ENCODE data around the gene SVIL.
"Not testable (repeated sequence)": the region's sequence is repeated elsewhere in the genome, so short reads cannot be mapped to it uniquely, and the experiment has no call there.

Gene SVIL

GRCh38 chr10:29491918-29492317 is 142.9 kb downstream of the SVIL start:
- ChIA-PET CTCF (interaction anchor here (0.6 kb wide), 1 partner anchor 26 kb away, joined by 4 read pairs; no protein-coding TSS in a partner anchor), POLR2A (ENCODE audit: low non-redundant PET) (no interaction called here)
- TF ChIP-seq, protein P1, sequence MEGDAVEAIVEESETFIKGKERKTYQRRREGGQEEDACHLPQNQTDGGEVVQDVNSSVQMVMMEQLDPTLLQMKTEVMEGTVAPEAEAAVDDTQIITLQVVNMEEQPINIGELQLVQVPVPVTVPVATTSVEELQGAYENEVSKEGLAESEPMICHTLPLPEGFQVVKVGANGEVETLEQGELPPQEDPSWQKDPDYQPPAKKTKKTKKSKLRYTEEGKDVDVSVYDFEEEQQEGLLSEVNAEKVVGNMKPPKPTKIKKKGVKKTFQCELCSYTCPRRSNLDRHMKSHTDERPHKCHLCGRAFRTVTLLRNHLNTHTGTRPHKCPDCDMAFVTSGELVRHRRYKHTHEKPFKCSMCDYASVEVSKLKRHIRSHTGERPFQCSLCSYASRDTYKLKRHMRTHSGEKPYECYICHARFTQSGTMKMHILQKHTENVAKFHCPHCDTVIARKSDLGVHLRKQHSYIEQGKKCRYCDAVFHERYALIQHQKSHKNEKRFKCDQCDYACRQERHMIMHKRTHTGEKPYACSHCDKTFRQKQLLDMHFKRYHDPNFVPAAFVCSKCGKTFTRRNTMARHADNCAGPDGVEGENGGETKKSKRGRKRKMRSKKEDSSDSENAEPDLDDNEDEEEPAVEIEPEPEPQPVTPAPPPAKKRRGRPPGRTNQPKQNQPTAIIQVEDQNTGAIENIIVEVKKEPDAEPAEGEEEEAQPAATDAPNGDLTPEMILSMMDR (conservative IDR thresholded peaks at IDR 0.05; ENCODE audit: low read depth), result no peak

GRCh38 chr10:29490781-29491280 is 143.9 kb downstream of the SVIL start:
- POLR2A ChIA-PET (ENCODE audit: low non-redundant PET); H3K27ac ChIP-seq; CTCF ChIA-PET; DNase-seq (ENCODE audit: low spot score): not testable (repeated sequence)

More at GRCh38 chr10:29491918-29492317, 142.9 kb downstream of the SVIL start:
- DNase-seq (ENCODE audit: low spot score), result no peak
- no peak overlapping the region for H3K27ac ChIP-seq

DNA sequence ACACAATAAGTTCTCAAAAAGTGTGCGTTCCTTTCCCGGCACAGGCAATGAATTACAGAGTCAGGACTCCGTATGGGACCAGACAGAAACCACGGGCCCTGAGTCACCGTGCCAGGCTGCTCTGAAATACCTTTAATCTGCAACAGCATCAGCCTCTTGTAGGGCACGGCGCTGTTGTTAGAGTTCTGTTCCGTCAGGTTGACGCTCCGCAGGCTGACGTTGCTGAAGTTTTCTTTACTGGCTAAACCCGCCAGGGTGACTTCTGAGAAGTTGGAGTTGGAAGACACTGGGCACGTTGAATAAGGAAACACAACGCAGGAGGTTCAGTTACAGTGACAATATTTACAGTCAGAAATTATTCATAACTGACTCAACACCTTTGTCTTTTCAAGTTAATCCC is 146.3 kb downstream of the SVIL start:
- CTCF ChIA-PET; POLR2A ChIA-PET (ENCODE audit: low non-redundant PET); H3K27ac ChIP-seq; DNase-seq (ENCODE audit: low spot score): not testable (repeated sequence)

DNA sequence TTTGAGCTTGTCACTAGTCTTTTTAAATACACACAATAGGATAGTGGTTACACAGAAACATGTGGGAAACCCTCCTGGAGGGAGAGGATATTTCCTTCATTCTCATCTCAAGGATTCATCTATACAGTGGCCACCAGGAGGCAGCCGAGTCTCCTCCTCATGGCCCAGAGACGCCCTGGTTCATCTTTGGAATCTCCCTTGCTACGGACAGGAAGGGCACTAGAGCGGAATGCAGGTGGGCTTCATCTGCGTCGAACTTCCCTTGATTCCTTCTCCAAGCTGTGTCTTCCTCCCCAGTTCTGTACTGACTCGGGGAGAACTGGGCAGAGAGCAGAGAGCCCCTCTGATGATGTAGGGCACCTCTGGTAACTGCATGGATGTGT is 146.9 kb downstream of the SVIL start:
- DNase-seq (ENCODE audit: low spot score); H3K27ac ChIP-seq; CTCF ChIA-PET; POLR2A ChIA-PET (ENCODE audit: low non-redundant PET): not testable (repeated sequence)

DNA sequence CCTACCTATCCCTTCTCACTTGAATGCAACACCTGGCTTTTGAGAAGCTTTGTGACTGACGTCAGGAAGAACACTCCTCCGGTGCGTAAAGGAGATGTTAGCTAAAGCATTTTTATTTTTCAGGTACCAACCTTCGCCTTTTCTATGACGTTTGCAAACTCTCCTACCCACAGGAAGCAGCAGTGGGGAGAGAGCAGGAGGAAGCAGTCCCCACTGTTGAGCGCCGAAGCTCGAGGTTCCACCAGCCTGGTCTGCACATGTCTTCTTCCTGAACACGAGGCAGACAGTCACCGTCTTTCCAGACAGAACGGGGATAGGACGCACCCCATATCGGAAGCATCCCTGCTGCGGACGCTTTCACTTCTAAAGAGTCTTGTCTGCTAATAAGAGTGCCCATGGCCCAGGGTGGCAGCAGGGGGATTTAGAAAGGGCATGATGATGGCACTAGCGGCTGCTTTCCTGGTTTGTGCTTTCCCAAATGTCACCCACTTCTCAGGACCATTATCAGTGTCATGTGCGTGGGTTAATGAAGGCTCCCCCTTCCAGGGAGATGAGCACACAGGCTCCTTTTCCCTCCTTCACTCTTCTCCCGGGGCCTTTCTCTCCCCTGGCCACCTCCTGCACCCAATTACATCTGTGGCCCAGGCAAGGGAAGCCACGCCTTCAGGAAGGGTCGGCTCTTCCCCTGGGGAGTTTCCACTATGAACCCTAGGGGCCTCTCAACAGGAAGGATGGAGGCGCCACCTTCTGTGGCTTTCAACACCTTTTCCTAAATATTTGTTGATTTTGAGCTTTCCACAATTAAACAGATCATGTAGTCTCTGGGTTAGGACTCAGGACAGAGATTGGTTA is 147.5 kb downstream of the SVIL start:
- CTCF ChIA-PET, result interaction anchor here (1.1 kb wide), 1 partner anchor 9 kb away, joined by 3 read pairs; no protein-coding TSS in a partner anchor
- DNase-seq (ENCODE audit: low spot score); H3K27ac ChIP-seq; POLR2A ChIA-PET (ENCODE audit: low non-redundant PET): not testable (repeated sequence)

GRCh38 chr10:29486433-29486832 is 148.3 kb downstream of the SVIL start:
- ChIA-PET POLR2A (ENCODE audit: low non-redundant PET) (no interaction called here), CTCF (interaction anchor here (1.1 kb wide), 1 partner anchor 10 kb away, joined by 3 read pairs; no protein-coding TSS in a partner anchor)
- TF ChIP-seq, protein P1 (conservative IDR thresholded peaks at IDR 0.05; ENCODE audit: low read depth), result no peak
- DNase-seq (ENCODE audit: low spot score), result no peak
- H3K27ac ChIP-seq, result no peak overlapping the region

GRCh38 chr10:29484677-29485076 is 150.1 kb downstream of the SVIL start:
- DNase-seq (ENCODE audit: low spot score); H3K27ac ChIP-seq; CTCF ChIA-PET; POLR2A ChIA-PET (ENCODE audit: low non-redundant PET): not testable (repeated sequence)

DNA sequence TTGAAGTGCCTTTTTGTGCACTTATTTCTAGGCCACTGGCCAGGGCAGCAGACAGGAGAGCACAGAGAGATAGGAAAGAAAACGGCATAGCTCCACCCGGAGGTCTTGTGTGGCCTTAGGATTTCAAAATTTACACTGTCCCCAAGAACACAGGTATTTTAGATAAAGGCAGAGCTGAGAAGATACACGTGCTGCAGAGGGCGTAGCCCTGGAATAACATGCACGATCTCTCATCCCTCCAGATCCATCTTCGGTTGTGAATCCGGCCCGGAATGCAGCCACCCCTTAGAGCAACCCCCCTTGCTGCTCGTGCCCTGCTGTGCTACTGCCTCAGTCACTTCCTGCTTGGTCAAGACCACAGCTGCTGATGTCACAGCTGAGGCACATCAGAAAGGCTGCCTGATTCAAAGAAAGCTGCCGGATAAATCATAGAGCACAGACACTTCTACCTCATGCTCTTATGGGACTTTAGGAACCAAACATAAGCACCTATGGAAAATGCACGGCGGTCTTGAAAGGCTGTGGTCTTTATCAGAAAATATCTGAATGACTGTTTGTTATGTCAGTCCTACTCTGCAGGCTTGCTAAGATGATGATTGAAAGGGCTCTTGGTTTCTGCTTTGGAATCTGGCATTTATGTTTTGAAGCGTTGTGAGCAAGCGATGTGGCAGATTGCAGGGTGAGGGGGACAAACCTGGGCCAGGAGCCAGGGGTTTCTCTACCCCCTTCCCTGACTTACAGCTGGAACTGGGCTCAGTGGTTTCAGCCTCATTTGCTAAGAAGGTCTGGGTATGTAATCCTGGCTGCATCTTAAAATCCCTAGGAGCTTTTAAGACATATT is 152.0 kb downstream of the SVIL start:
- CTCF ChIA-PET, result interaction anchor here (1.6 kb wide), 1 partner anchor 13 kb away, joined by 4 read pairs; no protein-coding TSS in a partner anchor
- POLR2A ChIA-PET (ENCODE audit: low non-redundant PET), result no interaction called here
- no peak overlapping the region for H3K27ac ChIP-seq
- DNase-seq (ENCODE audit: low spot score), result no peak
- TF ChIP-seq, protein P1 (conservative IDR thresholded peaks at IDR 0.05; ENCODE audit: low read depth), result no peak
